ENCODE results near the gene SDF2.

Gene SDF2

DNA sequence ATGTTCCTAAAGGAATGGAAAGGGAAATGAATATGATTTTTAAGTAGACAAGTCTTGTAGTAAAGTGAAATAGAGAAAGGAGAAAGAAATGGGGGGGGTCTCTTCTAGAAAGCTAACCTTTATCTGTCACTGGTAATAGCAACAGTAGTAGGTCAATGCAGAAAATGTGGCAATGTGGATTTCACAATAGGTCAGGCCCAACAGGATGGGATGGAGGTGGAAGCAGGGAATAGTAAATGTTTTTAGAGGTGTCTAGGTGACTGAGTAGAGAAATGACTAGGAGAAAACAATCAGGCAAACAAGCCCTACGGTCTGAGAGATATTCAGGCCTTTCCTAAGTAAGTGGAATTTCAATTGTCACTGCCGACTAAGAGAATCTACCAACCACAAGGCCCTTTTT is 41.7 kb downstream of the SDF2 start:
- TF ChIP-seq FOXM1 (IDR thresholded peaks at IDR 0.05; ENCODE audit: borderline replicate concordance, low read depth) = no peak
- no peak for TF ChIP-seq CEBPB (IDR thresholded peaks at IDR 0.05)
- no peak for TF ChIP-seq REST (IDR thresholded peaks at IDR 0.05; ENCODE audit: low read depth)
- TF ChIP-seq ZBTB7A (IDR thresholded peaks at IDR 0.05; ENCODE audit: low read depth) = no peak
- no peak for TF ChIP-seq YY1 (IDR thresholded peaks at IDR 0.05; ENCODE audit: low read depth)
- no peak for TF ChIP-seq TEAD4 (IDR thresholded peaks at IDR 0.05)
- no peak for TF ChIP-seq RAD21 (IDR thresholded peaks at IDR 0.05; ENCODE audit: low read depth)
- TF ChIP-seq, protein P1, sequence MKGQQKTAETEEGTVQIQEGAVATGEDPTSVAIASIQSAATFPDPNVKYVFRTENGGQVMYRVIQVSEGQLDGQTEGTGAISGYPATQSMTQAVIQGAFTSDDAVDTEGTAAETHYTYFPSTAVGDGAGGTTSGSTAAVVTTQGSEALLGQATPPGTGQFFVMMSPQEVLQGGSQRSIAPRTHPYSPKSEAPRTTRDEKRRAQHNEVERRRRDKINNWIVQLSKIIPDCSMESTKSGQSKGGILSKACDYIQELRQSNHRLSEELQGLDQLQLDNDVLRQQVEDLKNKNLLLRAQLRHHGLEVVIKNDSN (IDR thresholded peaks at IDR 0.05) = no peak
- no peak for TF ChIP-seq CREB1 (IDR thresholded peaks at IDR 0.05; ENCODE audit: low read depth)
- TF ChIP-seq, protein P2, sequence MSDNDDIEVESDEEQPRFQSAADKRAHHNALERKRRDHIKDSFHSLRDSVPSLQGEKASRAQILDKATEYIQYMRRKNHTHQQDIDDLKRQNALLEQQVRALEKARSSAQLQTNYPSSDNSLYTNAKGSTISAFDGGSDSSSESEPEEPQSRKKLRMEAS (IDR thresholded peaks at IDR 0.05) = no peak
- TF ChIP-seq NFIC (IDR thresholded peaks at IDR 0.05) = no peak
- no peak for TF ChIP-seq TCF12 (IDR thresholded peaks at IDR 0.05; ENCODE audit: low read depth)
- TF ChIP-seq EP300 (IDR thresholded peaks at IDR 0.05; ENCODE audit: borderline replicate concordance) = no peak
- TF ChIP-seq EGR1 (IDR thresholded peaks at IDR 0.05) = no peak
- TF ChIP-seq TAF1 (IDR thresholded peaks at IDR 0.05; ENCODE audit: low read depth) = no peak

GRCh38 chr17:28618464-28618863 is 43.2 kb downstream of the SDF2 start:
- TF ChIP-seq CREB1 (IDR thresholded peaks at IDR 0.05; ENCODE audit: low read depth) (no peak), FOXM1 (IDR thresholded peaks at IDR 0.05; ENCODE audit: borderline replicate concordance, low read depth) (no peak), NFIC (IDR thresholded peaks at IDR 0.05) (no peak), TEAD4 (IDR thresholded peaks at IDR 0.05) (no peak), CEBPB (IDR thresholded peaks at IDR 0.05) (no peak), RAD21 (IDR thresholded peaks at IDR 0.05; ENCODE audit: low read depth) (no peak)
- TF ChIP-seq, protein P1 (IDR thresholded peaks at IDR 0.05) = no peak

DNA sequence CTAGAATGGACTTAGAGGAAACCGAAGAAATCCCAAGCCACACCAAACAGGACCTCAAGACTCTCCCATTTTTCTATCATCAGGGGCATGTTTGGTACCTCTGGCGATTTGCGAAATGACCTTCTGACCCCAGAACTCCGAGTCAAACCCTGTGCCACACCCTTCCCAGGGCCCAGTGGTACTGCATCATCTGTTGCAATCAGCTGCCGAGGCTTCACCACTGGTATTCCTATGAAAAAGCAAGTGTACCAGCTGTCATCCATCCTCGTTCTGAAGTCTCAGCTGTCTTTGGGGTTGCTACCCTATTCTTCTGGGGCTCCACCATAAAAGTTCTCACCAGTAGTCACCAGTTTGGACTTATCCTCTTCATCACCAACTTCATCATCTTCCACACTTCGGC is 45.4 kb downstream of the SDF2 start:
- TF ChIP-seq RAD21 (IDR thresholded peaks at IDR 0.05; ENCODE audit: low read depth) = no peak
- no peak for TF ChIP-seq NFIC (IDR thresholded peaks at IDR 0.05)
- no peak for TF ChIP-seq TAF1 (IDR thresholded peaks at IDR 0.05; ENCODE audit: low read depth)
- TF ChIP-seq YY1 (IDR thresholded peaks at IDR 0.05; ENCODE audit: low read depth) = no peak
- TF ChIP-seq TCF12 (IDR thresholded peaks at IDR 0.05; ENCODE audit: low read depth) = no peak
- TF ChIP-seq, protein P2 (IDR thresholded peaks at IDR 0.05) = no peak
- TF ChIP-seq CREB1 (IDR thresholded peaks at IDR 0.05; ENCODE audit: low read depth) = no peak
- no peak for TF ChIP-seq TEAD4 (IDR thresholded peaks at IDR 0.05)
- TF ChIP-seq, protein P1 (IDR thresholded peaks at IDR 0.05) = no peak
- TF ChIP-seq EGR1 (IDR thresholded peaks at IDR 0.05) = no peak
- no peak for TF ChIP-seq REST (IDR thresholded peaks at IDR 0.05; ENCODE audit: low read depth)
- no peak for TF ChIP-seq FOXM1 (IDR thresholded peaks at IDR 0.05; ENCODE audit: borderline replicate concordance, low read depth)
- TF ChIP-seq CEBPB (IDR thresholded peaks at IDR 0.05) = no peak
- TF ChIP-seq EP300 (IDR thresholded peaks at IDR 0.05; ENCODE audit: borderline replicate concordance) = no peak
- TF ChIP-seq ZBTB7A (IDR thresholded peaks at IDR 0.05; ENCODE audit: low read depth) = no peak

DNA sequence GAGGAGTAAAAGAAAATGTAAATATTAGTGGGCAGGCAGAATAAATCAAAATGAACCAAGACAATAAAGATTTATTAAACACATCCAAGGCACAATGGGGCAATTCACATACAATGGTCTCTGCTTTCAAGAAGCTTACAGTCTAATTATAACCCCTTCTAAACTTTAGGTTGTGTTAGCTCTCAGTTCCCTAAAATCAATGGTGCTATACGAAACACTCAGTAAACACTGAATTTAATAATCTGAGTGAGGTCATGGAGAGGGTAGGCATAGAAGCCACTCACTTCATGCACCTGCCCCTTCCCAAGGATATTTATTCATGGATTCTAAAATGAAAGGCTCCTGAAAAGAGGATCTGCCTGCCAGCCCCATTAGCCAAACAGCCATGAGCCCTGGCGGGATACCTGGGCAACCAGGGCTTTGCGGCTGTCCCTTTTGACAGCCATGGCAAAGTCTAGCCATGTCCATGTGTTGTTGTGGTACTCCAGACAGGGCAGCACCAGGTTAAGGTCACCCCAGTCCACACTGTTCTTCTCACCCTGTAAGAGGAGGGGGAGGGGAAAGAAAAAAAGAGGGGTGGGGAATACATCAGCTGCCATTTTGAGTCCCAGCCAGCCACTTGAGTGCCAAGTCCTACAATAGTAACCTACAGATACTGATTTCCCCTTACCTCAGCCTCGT is 46.3 kb downstream of the SDF2 start:
- TF ChIP-seq FOXM1 (IDR thresholded peaks at IDR 0.05; ENCODE audit: borderline replicate concordance, low read depth) (no peak), TCF12 (IDR thresholded peaks at IDR 0.05; ENCODE audit: low read depth) (no peak)

DNA sequence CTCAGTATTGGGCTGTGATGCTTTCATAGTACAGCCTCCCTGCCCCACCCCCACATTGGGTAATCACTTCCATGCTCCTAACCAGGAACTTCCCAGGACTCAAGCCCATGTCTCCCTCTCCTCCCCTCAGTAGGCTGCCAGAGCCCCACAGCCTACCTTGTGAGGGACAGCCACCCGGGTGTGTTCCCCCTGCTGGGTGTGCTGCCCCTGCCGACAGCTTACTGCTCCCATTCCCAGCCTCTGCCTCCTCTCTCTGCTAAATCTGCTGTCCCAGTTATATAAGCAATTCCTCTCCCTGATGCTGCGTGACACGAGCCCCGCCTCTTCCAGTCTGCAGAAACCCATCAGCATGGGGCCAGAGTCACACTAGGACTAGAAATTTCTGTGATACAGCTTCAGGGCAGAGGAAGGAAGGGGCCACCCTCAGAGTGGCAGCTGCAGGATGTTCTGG is 47.8 kb downstream of the SDF2 start, which contains the start of gene RSKR:
Gene RSKR (minus strand): TSS at position 255 of the 451 bp plus-strand sequence. CDS start 24 bp downstream, at position 231.
- no peak for TF ChIP-seq CEBPB (IDR thresholded peaks at IDR 0.05)
- TF ChIP-seq EGR1 (IDR thresholded peaks at IDR 0.05) = no peak
- TF ChIP-seq, protein P2 (IDR thresholded peaks at IDR 0.05) = no peak
- no peak for TF ChIP-seq TCF12 (IDR thresholded peaks at IDR 0.05; ENCODE audit: low read depth)
- TF ChIP-seq YY1 (IDR thresholded peaks at IDR 0.05; ENCODE audit: low read depth) = no peak
- TF ChIP-seq FOXM1 (IDR thresholded peaks at IDR 0.05; ENCODE audit: borderline replicate concordance, low read depth) = no peak
- no peak for TF ChIP-seq ZBTB7A (IDR thresholded peaks at IDR 0.05; ENCODE audit: low read depth)

All from Ishikawa (cell line).